ENCODE measurements around the gene KBTBD8. TPM values are rescaled to one million over a fixed set of nuclear protein-coding genes. Genes with fewer than 3 reads are reported as not detected.

Gene KBTBD8
- polyA plus RNA-seq, 4 donors: 1.3 to 1.6 (median 1.5) TPM

- DNase-seq (ENCODE audit: low read depth in 4 of 4, low spot score in 3 of 4): no peak
Observed at GRCh38 chr3:67030785-67031740, 33.0 kb downstream of the KBTBD8 start.

- no peak for DNase-seq (ENCODE audit: low read depth in 4 of 4, low spot score in 3 of 4)
Observed at GRCh38 chr3:67031986-67032385, 33.9 kb downstream of the KBTBD8 start.

GRCh38 chr3:67033079-67033478 is 35.0 kb downstream of the KBTBD8 start:
- no peak for DNase-seq (ENCODE audit: low read depth in 4 of 4, low spot score in 3 of 4)

DNA sequence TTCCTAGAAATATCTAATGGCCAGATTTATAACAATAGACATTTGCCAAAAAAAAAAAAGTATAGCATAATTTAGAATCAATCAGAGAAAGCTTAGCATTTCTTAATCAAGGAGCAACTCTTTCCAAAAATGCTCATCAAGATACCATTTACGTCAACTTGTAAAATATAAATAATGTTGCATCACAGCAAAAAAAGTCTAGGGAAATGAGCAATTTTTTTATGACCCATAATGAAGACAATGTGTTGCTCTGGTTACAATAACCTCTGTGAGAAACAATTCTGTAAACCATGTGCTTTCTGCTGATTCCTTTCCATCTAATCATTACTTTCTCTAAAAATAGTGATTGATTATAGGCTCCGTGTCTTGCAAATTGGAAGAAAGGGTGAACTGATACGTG is 36.3 kb downstream of the KBTBD8 start:
- no peak for DNase-seq (ENCODE audit: low read depth in 4 of 4, low spot score in 3 of 4)

GRCh38 chr3:67037615-67038014 is 39.5 kb downstream of the KBTBD8 start:
- DNase-seq (ENCODE audit: low read depth in 4 of 4, low spot score in 3 of 4): no peak

GRCh38 chr3:67044295-67044694 is 46.2 kb downstream of the KBTBD8 start:
- DNase-seq (ENCODE audit: low read depth in 4 of 4, low spot score in 3 of 4): no peak

DNA sequence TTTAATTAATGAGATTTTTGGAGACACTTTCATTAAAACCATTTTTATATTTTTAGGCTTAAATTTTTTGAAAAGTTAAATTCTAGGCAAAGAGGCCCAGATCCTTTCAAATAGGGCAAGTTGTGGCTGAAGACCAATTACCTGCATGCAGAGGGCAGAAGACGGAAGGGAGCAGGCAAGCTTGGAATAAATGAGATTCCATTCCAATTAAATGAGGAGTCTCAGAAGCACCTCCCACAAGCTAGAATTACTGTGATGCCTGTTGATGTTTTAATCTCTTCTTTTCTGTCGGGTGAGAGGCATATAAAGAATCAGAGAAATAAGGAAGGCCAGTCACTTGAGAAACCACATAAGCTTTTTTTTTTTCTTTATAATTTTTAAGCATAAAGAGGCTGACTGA is 46.8 kb downstream of the KBTBD8 start:
- no peak for DNase-seq (ENCODE audit: low read depth in 4 of 4, low spot score in 3 of 4)

DNA sequence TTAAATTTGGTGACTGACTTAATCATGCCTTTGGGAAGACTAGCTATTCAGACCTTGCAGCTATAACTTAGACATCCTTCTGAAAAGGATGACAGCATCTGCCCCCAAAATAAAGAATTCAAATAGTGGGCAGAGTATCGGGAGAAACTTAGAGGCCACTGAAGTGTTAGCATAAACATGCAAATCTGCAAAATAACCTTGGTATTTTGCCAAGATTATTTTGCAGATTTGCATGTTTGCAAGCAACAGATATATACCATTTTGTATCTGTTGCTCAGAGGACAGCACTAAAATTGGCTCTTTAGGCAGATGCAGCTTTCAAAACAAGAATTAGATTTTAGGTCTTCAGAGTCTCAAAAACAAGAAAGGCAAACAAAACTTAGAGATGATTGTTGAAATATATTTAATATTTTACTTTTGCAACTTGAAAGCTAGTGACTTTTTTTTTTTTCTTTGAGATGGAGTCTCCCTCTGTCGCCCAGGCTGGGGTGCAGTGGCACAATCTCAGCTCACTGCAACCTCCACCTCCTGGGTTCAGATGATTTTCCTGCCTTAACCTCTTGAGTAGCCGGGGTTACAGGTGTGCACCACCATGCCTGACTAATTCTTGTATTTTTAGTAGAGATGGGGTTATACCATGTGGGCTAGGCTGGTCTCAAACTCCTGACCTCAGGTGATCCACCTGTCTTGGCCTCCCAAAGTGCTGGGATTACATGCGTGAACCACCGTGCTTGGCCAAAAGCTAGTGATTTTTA is 47.8 kb downstream of the KBTBD8 start:
- no peak for DNase-seq (ENCODE audit: low read depth in 4 of 4, low spot score in 3 of 4)

- no peak for DNase-seq (ENCODE audit: low read depth in 4 of 4, low spot score in 3 of 4)
Observed at GRCh38 chr3:67047051-67047450, 48.9 kb downstream of the KBTBD8 start.

- no peak for DNase-seq (ENCODE audit: low read depth in 4 of 4, low spot score in 3 of 4)
Observed at GRCh38 chr3:67048067-67048714, 50.1 kb downstream of the KBTBD8 start.

DNA sequence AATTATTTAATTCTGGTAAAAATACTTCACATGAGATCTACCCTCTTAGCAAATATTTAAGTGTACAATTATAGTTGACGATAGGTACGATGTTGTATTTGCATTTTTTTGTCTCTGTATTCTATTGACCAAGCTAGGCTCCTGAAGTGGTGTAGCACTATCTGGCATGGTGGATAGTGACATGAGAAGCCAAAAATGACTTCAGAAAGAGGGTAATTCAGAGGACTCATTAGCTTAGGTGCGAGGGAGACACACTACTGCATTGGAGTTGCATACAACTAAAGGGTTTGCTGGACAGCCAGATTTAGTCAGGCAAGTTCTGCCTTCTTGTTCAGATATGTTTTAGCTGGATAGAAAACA is 50.6 kb downstream of the KBTBD8 start:
- no peak for DNase-seq (ENCODE audit: low read depth in 4 of 4, low spot score in 3 of 4)

DNA sequence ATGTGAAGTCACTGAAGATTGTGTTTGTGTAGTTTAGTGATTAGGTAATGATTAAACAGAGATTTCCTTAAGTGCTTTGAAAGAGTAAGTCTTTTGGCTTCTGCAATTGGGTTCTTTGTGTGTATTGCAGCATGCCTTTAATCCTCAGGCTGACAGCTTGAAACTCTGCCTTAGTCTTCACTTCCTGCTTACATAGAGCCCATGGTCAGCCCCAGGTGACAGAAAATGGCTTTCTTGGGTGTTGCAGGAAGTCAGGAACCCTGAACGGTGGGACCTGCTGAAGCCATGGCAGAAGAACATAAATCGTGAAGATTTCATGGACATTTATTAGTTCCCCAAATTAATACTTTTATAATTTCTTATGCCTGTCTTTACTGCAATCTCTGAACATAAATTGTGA is 61.3 kb downstream of the KBTBD8 start:
- DNase-seq (ENCODE audit: low read depth in 4 of 4, low spot score in 3 of 4): no peak

Measured in left renal pelvis (tissue), 4 donors.